NT2/D1 (cell line): ENCODE results near the gene MT4.

Experiments
- SUZ12 ChIP-seq: IDR thresholded peaks from 2 replicates; pipeline ENCODE4 v1.6.1; 2011; ENCODE audit not compliant: insufficient read length, insufficient read depth; ENCODE audit errors: extremely low read depth
- YY1 ChIP-seq: IDR thresholded peaks from 2 replicates; pipeline ENCODE4 v1.6.1; 2011; ENCODE audit not compliant: insufficient read length, insufficient read depth
- ZNF274 ChIP-seq: IDR thresholded peaks from 2 replicates; pipeline ENCODE4 v1.6.1; 2011; ENCODE audit warnings: mild to moderate bottlenecking, low read depth, low read length

- no peak for TF ChIP-seq ZNF274
- TF ChIP-seq YY1: no peak
- no peak for TF ChIP-seq SUZ12
Measured at GRCh38 chr16:56532714-56533113, 32.2 kb upstream of the MT4 start.
